GM20000 (cell line): ENCODE measurements around the gene TNPO1.

Experiments used
- DNase-seq: peaks from one replicate; pipeline ENCODE4 v3.0.0; 2012; ENCODE audit warnings: low spot score
- CTCF ChIP-seq: IDR thresholded peaks from 2 replicates; pipeline ENCODE4 v1.5.1; 2012; ENCODE audit warnings: mild to moderate bottlenecking, control low read depth; ENCODE audit errors: extremely low read depth, missing control alignments

The TNPO1 gene

GRCh38 chr5:72816284-72817075 lies at the start of gene TNPO1:
Gene TNPO1, plus strand, starts transcription at chr5:72816661. Its CDS starts 77 bp downstream, at chr5:72816738.
- TF ChIP-seq CTCF = no peak

GRCh38 chr5:72767289-72768010 lies 49.0 kb upstream of the TNPO1 start:
- no peak for DNase-seq
- TF ChIP-seq CTCF = no peak

More at GRCh38 chr5:72816284-72817075, at the start of gene TNPO1:
- DNase-seq = peak; percentile 93

- TF ChIP-seq CTCF = no peak
- DNase-seq = no peak
Measured at GRCh38 chr5:72770266-72770665, 46.2 kb upstream of the TNPO1 start.

GRCh38 chr5:72776684-72777083 lies 39.8 kb upstream of the TNPO1 start:
- no peak for TF ChIP-seq CTCF
- no peak for DNase-seq

GRCh38 chr5:72779520-72779919 lies 36.9 kb upstream of the TNPO1 start:
- DNase-seq = no peak
- no peak for TF ChIP-seq CTCF

- DNase-seq = no peak
- TF ChIP-seq CTCF = no peak
Measured at GRCh38 chr5:72783354-72783753, 33.1 kb upstream of the TNPO1 start.

GRCh38 chr5:72784129-72784528 lies 32.3 kb upstream of the TNPO1 start:
- DNase-seq = no peak
- TF ChIP-seq CTCF = no peak
